ENCODE data around the gene DRD2.

DRD2 gene

GRCh38 chr11:113401718-113402117 lies 73.5 kb downstream of the DRD2 start:
- no peak overlapping the region for H3K4me2 ChIP-seq (ENCODE audit: low read depth, low read length)
- H3K79me2 ChIP-seq (ENCODE audit: low read length) = no peaks in the 10 kb centered on the region
- no peak overlapping the region for H2AFZ ChIP-seq (ENCODE audit: low read length)
- no peak for DNase-seq
- no peak overlapping the region for H3K27ac ChIP-seq (ENCODE audit: low read length)
- H3K36me3 ChIP-seq (replicated peaks; ENCODE audit: insufficient read depth, low read length) = no peaks in the 10 kb centered on the region
- TF ChIP-seq EZH2 (optimal IDR thresholded peaks at IDR 0.05; ENCODE audit: low read depth, low read length) (no peak), CTCF (IDR thresholded peaks at IDR 0.05; ENCODE audit: low read length) (no peak), EZH2phosphoT487 (IDR thresholded peaks at IDR 0.05; ENCODE audit: low read length) (no peak)
- no peaks in the 10 kb centered on the region for H4K20me1 ChIP-seq (ENCODE audit: insufficient read depth, low read length)
- H3F3A ChIP-seq (ENCODE audit: insufficient read depth, low read length) = no peaks in the 10 kb centered on the region
- no peaks in the 10 kb centered on the region for H3K9me3 ChIP-seq (replicated peaks; ENCODE audit: insufficient read depth, low read length)
- no peaks in the 10 kb centered on the region for H3K27me3 ChIP-seq (replicated peaks; ENCODE audit: insufficient read depth, low read length)
- no peak overlapping the region for H3K4me3 ChIP-seq (ENCODE audit: low read length)
- no peak overlapping the region for H3K9ac ChIP-seq (ENCODE audit: low read length)
- no peaks in the 10 kb centered on the region for H3K4me1 ChIP-seq (ENCODE audit: low read length)
- H3K9me2 ChIP-seq (replicated peaks; ENCODE audit: insufficient read depth, low read length) = no peaks in the 10 kb centered on the region

GRCh38 chr11:113400631-113401230 lies 74.5 kb downstream of the DRD2 start:
- Histone ChIP-seq H3K4me1 (ENCODE audit: low read length) (no peaks in the 10 kb centered on the region), H3K9me2 (replicated peaks; ENCODE audit: insufficient read depth, low read length) (no peaks in the 10 kb centered on the region), H4K20me1 (ENCODE audit: insufficient read depth, low read length) (no peaks in the 10 kb centered on the region), H3K27ac (ENCODE audit: low read length) (no peak overlapping the region), H3F3A (ENCODE audit: insufficient read depth, low read length) (no peaks in the 10 kb centered on the region), H3K9me3 (replicated peaks; ENCODE audit: insufficient read depth, low read length) (no peaks in the 10 kb centered on the region), H3K4me3 (ENCODE audit: low read length) (no peak overlapping the region), H3K36me3 (replicated peaks; ENCODE audit: insufficient read depth, low read length) (no peaks in the 10 kb centered on the region), H2AFZ (ENCODE audit: low read length) (no peak overlapping the region), H3K79me2 (ENCODE audit: low read length) (no peaks in the 10 kb centered on the region), H3K9ac (ENCODE audit: low read length) (no peak overlapping the region), H3K4me2 (ENCODE audit: low read depth, low read length) (no peak overlapping the region), H3K27me3 (replicated peaks; ENCODE audit: insufficient read depth, low read length) (no peaks in the 10 kb centered on the region)
- TF ChIP-seq EZH2 (optimal IDR thresholded peaks at IDR 0.05; ENCODE audit: low read depth, low read length) (no peak), CTCF (IDR thresholded peaks at IDR 0.05; ENCODE audit: low read length) (no peak), EZH2phosphoT487 (IDR thresholded peaks at IDR 0.05; ENCODE audit: low read length) (no peak)
- DNase-seq = no peak

GRCh38 chr11:113398669-113399430 lies 76.3 kb downstream of the DRD2 start:
- no peak for TF ChIP-seq EZH2phosphoT487 (IDR thresholded peaks at IDR 0.05; ENCODE audit: low read length)
- TF ChIP-seq EZH2 (optimal IDR thresholded peaks at IDR 0.05; ENCODE audit: low read depth, low read length) = no peak
- no peak for TF ChIP-seq CTCF (IDR thresholded peaks at IDR 0.05; ENCODE audit: low read length)
- H3K9me3 ChIP-seq (replicated peaks; ENCODE audit: insufficient read depth, low read length) = no peaks in the 10 kb centered on the region
- no peaks in the 10 kb centered on the region for H3K9me2 ChIP-seq (replicated peaks; ENCODE audit: insufficient read depth, low read length)
- DNase-seq = no peak
- H3F3A ChIP-seq (ENCODE audit: insufficient read depth, low read length) = no peaks in the 10 kb centered on the region
- H3K36me3 ChIP-seq (replicated peaks; ENCODE audit: insufficient read depth, low read length) = no peaks in the 10 kb centered on the region
- no peak overlapping the region for H3K4me2 ChIP-seq (ENCODE audit: low read depth, low read length)
- no peaks in the 10 kb centered on the region for H3K27me3 ChIP-seq (replicated peaks; ENCODE audit: insufficient read depth, low read length)
- H4K20me1 ChIP-seq (ENCODE audit: insufficient read depth, low read length) = no peaks in the 10 kb centered on the region
- no peak overlapping the region for H3K27ac ChIP-seq (ENCODE audit: low read length)
- H3K9ac ChIP-seq (ENCODE audit: low read length) = no peak overlapping the region
- H3K4me3 ChIP-seq (ENCODE audit: low read length) = no peak overlapping the region
- H3K79me2 ChIP-seq (ENCODE audit: low read length) = no peaks in the 10 kb centered on the region
- no peak overlapping the region for H2AFZ ChIP-seq (ENCODE audit: low read length)
- no peaks in the 10 kb centered on the region for H3K4me1 ChIP-seq (ENCODE audit: low read length)

Data from MM.1S (cell line).